A673 (cell line): ENCODE results near the gene DCLRE1A. TPM values are rescaled to one million over a fixed set of nuclear protein-coding genes. Genes with fewer than 3 reads are reported as not detected.

Source experiments
- BruUV-seq: library from RNA; stranded (reverse); fragments of 400-500 nt; replicated peaks from 2 replicates; lab custom pipeline; 2021; lab: Mats Ljungman, UMichigan
- CTCF ChIA-PET: fragments of 300-600 bp; sonication (Branson Sonifier 250); formaldehyde crosslinking; loops from one replicate; lab custom pipeline; 2022; ENCODE audit warnings: antibody characterized with exemption; lab: Charles Lee
- POLR2A ChIA-PET: fragments of 300-600 bp; sonication (Branson Sonifier 250); formaldehyde crosslinking; loops from one replicate; lab custom pipeline; 2022; ENCODE audit warnings: antibody characterized with exemption; ENCODE audit not compliant: low non-redundant PET; lab: Charles Lee
- DNase-seq: peaks from one replicate; pipeline ENCODE4 v3.0.0-alpha.2; 2015; ENCODE audit warnings: low spot score
- H3K27ac ChIP-seq: fragments of 200-600 bp; sonication (generic); 2 replicates; pipeline ENCODE4 v1.5.1; 2016; ENCODE audit warnings: mixed run types, low read depth, mild to moderate bottlenecking, mixed read lengths, antibody characterized with exemption, low read length; ENCODE audit not compliant: poor library complexity, severe bottlenecking
- H3K27me3 ChIP-seq: fragments of 200-600 bp; sonication (generic); replicated peaks from 2 replicates; pipeline ENCODE4 v1.6.1; 2017; ENCODE audit warnings: mixed run types, low read depth, mild to moderate bottlenecking, mixed read lengths, antibody characterized with exemption, low read length; ENCODE audit not compliant: insufficient read depth, poor library complexity
- H3K36me3 ChIP-seq: fragments of 200-600 bp; sonication (generic); 2 replicates; pipeline ENCODE4 v1.6.1; 2016; ENCODE audit warnings: mixed run types, mild to moderate bottlenecking, mixed read lengths, antibody characterized with exemption, low read length; ENCODE audit not compliant: insufficient read depth, poor library complexity, severe bottlenecking
- H3K4me1 ChIP-seq: fragments of 200-600 bp; sonication (generic); 2 replicates; pipeline ENCODE4 v1.6.1; 2017; ENCODE audit warnings: mixed run types, mild to moderate bottlenecking, mixed read lengths, antibody characterized with exemption, low read length; ENCODE audit not compliant: insufficient read depth, poor library complexity, severe bottlenecking
- H3K4me3 ChIP-seq: fragments of 200-600 bp; sonication (generic); 2 replicates; pipeline ENCODE4 v1.5.1; 2016; ENCODE audit warnings: low read depth, mixed run types, mild to moderate bottlenecking, mixed read lengths, low read length; ENCODE audit not compliant: poor library complexity, severe bottlenecking
- H3K9me3 ChIP-seq: fragments of 200-600 bp; sonication (generic); 2 replicates; pipeline ENCODE4 v1.6.1; 2016; ENCODE audit warnings: mixed run types, low read depth, mild to moderate bottlenecking, mixed read lengths, antibody characterized with exemption, low read length; ENCODE audit not compliant: poor library complexity, severe bottlenecking
- EZH2 ChIP-seq: fragments of 200-600 bp; sonication (generic); IDR thresholded peaks from 2 replicates; pipeline ENCODE4 v1.6.1; 2017; ENCODE audit warnings: borderline replicate concordance, low read depth, mild to moderate bottlenecking, mixed read lengths, antibody characterized with exemption, low read length; ENCODE audit not compliant: poor library complexity, severe bottlenecking
- intact Hi-C: fragments of 100-400 bp; cut with micrococcal nuclease; formaldehyde crosslinking; loops from one replicate; pipeline ENCODE4 v1.10.0; 2022; ENCODE audit not compliant: unreplicated experiment
- total RNA-seq: library from RNA; stranded (reverse); gene quantifications from 2 replicates; pipeline ENCODE4 v1.2.3, GENCODE V29; 2021
- TF ChIP-seq, protein P1 (sequence below): fragments of 300-800, 200-600 bp; sonication (generic); conservative IDR thresholded peaks from 2 replicates; pipeline ENCODE4 v1.5.1; 2017; ENCODE audit warnings: low read depth, mild to moderate bottlenecking, antibody characterized with exemption, low read length, moderate library complexity, mixed read lengths

The DCLRE1A gene
- total RNA-seq, 1 experiment from 2014 or later: 75.6 TPM

DNA sequence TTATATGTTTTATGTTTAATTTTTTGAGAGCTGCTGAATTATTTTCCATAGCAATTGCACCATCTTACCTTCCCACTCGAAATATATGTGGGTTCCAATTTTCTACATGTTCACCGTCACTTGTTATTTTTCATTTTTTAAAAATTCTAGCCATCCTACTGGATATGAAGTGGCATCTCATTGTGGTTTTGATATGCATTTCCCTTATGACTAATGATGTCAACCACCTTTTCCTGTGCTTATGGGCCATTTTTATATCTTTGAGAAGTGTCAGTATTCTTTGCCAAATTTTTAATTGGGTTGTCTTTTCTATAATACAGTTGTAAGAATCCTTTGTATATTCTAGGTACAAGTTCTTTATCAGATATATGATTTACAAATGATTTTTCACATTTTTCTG, 28.4 kb upstream of the DCLRE1A start:
- peaks cover 56% of the 10 kb centered on the region for H3K36me3 ChIP-seq

DNA sequence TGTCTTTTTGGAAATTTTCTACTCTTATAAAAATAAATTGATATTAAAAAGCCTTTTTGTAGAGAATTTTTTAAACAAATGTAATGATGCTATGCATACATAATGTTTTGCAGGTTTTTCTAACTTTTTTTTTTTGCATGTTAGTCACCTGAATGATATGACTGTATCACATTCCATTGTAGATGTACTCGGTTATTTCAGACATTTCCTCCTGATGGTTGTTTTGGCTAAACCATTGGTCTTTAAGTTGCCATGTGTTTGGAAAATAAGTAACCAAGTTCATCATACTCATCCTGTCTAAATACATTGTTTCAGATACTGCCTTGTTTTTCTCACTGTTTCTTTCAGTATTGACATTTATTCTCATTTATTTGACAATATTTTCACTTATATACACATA, 26.4 kb upstream of the DCLRE1A start:
- no peak overlapping the region for H3K27ac ChIP-seq
- H3K9me3 ChIP-seq: peaks cover 9% of the 10 kb centered on the region
- H3K4me3 ChIP-seq: no peak overlapping the region
- H3K36me3 ChIP-seq: peaks cover 45% of the 10 kb centered on the region
- no peak for DNase-seq
- CTCF ChIA-PET: no interaction called here
- no peaks in the 10 kb centered on the region for H3K27me3 ChIP-seq
- no peak for TF ChIP-seq EZH2
- TF ChIP-seq, protein P1, sequence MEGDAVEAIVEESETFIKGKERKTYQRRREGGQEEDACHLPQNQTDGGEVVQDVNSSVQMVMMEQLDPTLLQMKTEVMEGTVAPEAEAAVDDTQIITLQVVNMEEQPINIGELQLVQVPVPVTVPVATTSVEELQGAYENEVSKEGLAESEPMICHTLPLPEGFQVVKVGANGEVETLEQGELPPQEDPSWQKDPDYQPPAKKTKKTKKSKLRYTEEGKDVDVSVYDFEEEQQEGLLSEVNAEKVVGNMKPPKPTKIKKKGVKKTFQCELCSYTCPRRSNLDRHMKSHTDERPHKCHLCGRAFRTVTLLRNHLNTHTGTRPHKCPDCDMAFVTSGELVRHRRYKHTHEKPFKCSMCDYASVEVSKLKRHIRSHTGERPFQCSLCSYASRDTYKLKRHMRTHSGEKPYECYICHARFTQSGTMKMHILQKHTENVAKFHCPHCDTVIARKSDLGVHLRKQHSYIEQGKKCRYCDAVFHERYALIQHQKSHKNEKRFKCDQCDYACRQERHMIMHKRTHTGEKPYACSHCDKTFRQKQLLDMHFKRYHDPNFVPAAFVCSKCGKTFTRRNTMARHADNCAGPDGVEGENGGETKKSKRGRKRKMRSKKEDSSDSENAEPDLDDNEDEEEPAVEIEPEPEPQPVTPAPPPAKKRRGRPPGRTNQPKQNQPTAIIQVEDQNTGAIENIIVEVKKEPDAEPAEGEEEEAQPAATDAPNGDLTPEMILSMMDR: no peak
- POLR2A ChIA-PET: no interaction called here
- intact Hi-C loops: no loop called here
- H3K4me1 ChIP-seq: peaks cover 5% of the 10 kb centered on the region
- no TSS peak for BruUV-seq

More for the DNA sequence above, 28.4 kb upstream of the DCLRE1A start:
- Histone ChIP-seq H3K4me1 (no peaks in the 10 kb centered on the region), H3K27me3 (no peaks in the 10 kb centered on the region), H3K4me3 (no peak overlapping the region), H3K9me3 (peaks cover 20% of the 10 kb centered on the region), H3K27ac (no peak overlapping the region)
- no TSS peak for BruUV-seq
- no peak for TF ChIP-seq EZH2
- TF ChIP-seq, protein P1: no peak
- no peak for DNase-seq
- ChIA-PET CTCF (no interaction called here), POLR2A (no interaction called here)
- intact Hi-C loops: no loop called here

DNA sequence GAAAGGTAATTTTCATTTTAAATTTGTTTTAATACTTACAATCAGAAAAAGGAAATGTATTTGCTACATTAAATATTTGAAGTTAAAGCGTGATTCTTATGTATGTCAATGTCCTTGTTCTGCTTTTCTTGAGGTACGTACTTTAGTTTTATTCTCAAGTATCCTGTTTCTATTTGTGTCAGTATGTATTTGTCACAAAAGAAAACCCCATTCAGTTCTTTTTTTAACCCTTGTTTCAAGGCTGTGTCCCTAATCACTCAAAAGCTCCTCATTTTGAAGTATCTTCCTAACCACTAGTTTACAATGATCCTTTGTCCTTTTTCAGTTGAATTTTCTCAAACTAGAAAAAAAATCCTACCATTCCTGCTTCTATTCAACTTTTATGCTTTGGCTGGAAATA, 25.8 kb upstream of the DCLRE1A start:
- H3K4me3 ChIP-seq: no peak overlapping the region
- ChIA-PET CTCF (no interaction called here), POLR2A (no interaction called here)
- intact Hi-C loops: no loop called here
- H3K4me1 ChIP-seq: peaks cover 5% of the 10 kb centered on the region
- BruUV-seq: no TSS peak
- no peak for TF ChIP-seq EZH2
- TF ChIP-seq, protein P1: no peak
- H3K27me3 ChIP-seq: no peaks in the 10 kb centered on the region
- DNase-seq: no peak
- peaks cover 6% of the 10 kb centered on the region for H3K9me3 ChIP-seq
- no peak overlapping the region for H3K27ac ChIP-seq
- peaks cover 40% of the 10 kb centered on the region for H3K36me3 ChIP-seq
